ENCODE data around the gene MVB12A. TPM values are rescaled to one million over a fixed set of nuclear protein-coding genes. Genes with fewer than 3 reads are reported as not detected.

Gene MVB12A
- total and polyA plus RNA-seq, 10 of the 15 experiments (the other 5 are each of a cell fraction or from before 2014, with no cell fraction given): 1.2 to 47.6 (median 26.3) TPM

DNA sequence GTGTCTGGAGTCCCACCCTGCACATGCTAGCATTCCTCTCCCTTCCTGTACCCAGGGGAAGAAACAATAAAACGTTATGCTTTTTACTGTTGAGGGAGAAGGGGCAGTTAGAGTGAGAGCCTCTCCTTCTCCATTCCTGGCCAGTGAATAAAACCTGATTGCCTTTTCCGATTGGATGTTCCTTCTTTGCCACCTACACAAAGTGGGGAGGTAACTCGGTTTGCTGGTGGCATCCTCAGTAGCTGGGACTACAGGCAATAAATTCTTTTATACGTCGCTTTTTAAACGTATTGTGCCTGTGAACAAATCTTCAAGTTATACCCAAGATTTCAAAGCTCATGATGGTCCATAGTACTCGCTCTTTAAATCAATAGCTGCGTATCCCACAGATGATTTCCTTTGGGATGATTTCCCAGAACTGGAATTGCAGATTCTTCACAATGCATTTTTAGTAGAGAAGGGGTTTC, 660 bp upstream of the MVB12A start:
- ChIA-PET CTCF (interaction anchor here (0.6 to 2.6 kb wide), 12 partner anchors 9 to 77 kb away, joined by 3 to 12 read pairs (median 6); partner anchors contain the start of gene BST2), RAD21 (ENCODE audit: unreplicated experiment) (interaction anchor here (0.6 to 1.6 kb wide), 8 partner anchors 13 to 832 kb away, joined by 3 to 21 read pairs (median 4); partner anchors contain the start of genes BST2, DDA1 and MRPL34), POLR2A (interaction anchor here (0.6 to 4.3 kb wide), 10 partner anchors 9 to 514 kb away, joined by 3 to 46 read pairs (median 4); partner anchors contain the start of genes ANO8, BST2, DDA1 and MRPL34), SMC1A (ENCODE audit: uncharacterized antibody, unreplicated experiment) (interaction anchor here (0.8 to 3.7 kb wide), 6 partner anchors 13 to 113 kb away, joined by 3 to 26 read pairs (median 3); partner anchors contain the start of genes BST2 and MRPL34)
- in situ Hi-C loops (cut with MboI): no loop called here
- peaks cover 0 to 3% of the 10 kb centered on the region in 2 experiments; a peak in 1 of 4 replicates for H3K36me3 ChIP-seq (ENCODE audit: control insufficient read depth in 2 of 2, insufficient read depth in 2 of 2, low read length in 1 of 2)
- intact Hi-C loops (cut with micrococcal nuclease; ENCODE audit: unreplicated experiment): no loop called here
- peak overlapping the region; percentile 59 for H3K27ac ChIP-seq (ENCODE audit: control insufficient read depth, insufficient read depth)
- H3K4me2 ChIP-seq (ENCODE audit: control insufficient read depth, insufficient read depth): peak overlapping the region; percentile 68
- ATAC-seq: no peak
- H3K79me2 ChIP-seq (ENCODE audit: control insufficient read depth, insufficient read depth, low read length): peaks cover 2% of the 10 kb centered on the region; the same call in 1 of the 2 replicates
- H2AFZ ChIP-seq (ENCODE audit: control insufficient read depth, low read depth, low read length): peak overlapping the region; percentile 68
- peak overlapping the region; percentile 68 for H3K9ac ChIP-seq (ENCODE audit: control insufficient read depth, insufficient read depth, low read length)
- H3K4me3 ChIP-seq: peak overlapping the region; percentile 76
- no peak for FAIRE-seq
- H3K4me1 ChIP-seq (ENCODE audit: control insufficient read depth, insufficient read depth, low read length): no peaks in the 10 kb centered on the region; the same call in 1 of the 2 replicates
- TSS peak; percentile 100 for BruUV-seq (replicated peaks)
- WGBS (ENCODE audit: insufficient coverage, insufficient replicate concordance, low lambda C conversion rate, missing lambda C conversion rate): 30% methylated on average over 8 of the region's 8 CpGs
- TF ChIP-seq ZNF622 (IDR thresholded peaks at IDR 0.05): no peak
- TF ChIP-seq, protein P1, sequence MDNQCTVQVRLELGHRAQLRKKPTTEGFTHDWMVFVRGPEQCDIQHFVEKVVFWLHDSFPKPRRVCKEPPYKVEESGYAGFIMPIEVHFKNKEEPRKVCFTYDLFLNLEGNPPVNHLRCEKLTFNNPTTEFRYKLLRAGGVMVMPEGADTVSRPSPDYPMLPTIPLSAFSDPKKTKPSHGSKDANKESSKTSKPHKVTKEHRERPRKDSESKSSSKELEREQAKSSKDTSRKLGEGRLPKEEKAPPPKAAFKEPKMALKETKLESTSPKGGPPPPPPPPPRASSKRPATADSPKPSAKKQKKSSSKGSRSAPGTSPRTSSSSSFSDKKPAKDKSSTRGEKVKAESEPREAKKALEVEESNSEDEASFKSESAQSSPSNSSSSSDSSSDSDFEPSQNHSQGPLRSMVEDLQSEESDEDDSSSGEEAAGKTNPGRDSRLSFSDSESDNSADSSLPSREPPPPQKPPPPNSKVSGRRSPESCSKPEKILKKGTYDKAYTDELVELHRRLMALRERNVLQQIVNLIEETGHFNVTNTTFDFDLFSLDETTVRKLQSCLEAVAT (IDR thresholded peaks at IDR 0.05): peak; percentile 82; the same call in 1 of the 2 replicates
- TF ChIP-seq, protein P2, sequence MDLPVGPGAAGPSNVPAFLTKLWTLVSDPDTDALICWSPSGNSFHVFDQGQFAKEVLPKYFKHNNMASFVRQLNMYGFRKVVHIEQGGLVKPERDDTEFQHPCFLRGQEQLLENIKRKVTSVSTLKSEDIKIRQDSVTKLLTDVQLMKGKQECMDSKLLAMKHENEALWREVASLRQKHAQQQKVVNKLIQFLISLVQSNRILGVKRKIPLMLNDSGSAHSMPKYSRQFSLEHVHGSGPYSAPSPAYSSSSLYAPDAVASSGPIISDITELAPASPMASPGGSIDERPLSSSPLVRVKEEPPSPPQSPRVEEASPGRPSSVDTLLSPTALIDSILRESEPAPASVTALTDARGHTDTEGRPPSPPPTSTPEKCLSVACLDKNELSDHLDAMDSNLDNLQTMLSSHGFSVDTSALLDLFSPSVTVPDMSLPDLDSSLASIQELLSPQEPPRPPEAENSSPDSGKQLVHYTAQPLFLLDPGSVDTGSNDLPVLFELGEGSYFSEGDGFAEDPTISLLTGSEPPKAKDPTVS (IDR thresholded peaks at IDR 0.05; ENCODE audit: low read depth, low read length): no peak
- no peak for DNase-seq (ENCODE audit: low read depth, low spot score)
- no peaks in the 10 kb centered on the region for H3K27me3 ChIP-seq (replicated peaks in 1 of 2; ENCODE audit: control insufficient read depth in 2 of 2, insufficient read depth in 2 of 2, low read length in 1 of 2)
- H4K20me1 ChIP-seq (ENCODE audit: control insufficient read depth, insufficient read depth): no peaks in the 10 kb centered on the region
- no peaks in the 10 kb centered on the region for H3K9me3 ChIP-seq (replicated peaks; ENCODE audit: control insufficient read depth, insufficient read depth, low read length)
